GM20000 (cell line): ENCODE results near the gene CASR.

Experiments
- DNase-seq: peaks from one replicate; pipeline ENCODE4 v3.0.0; 2012; ENCODE audit warnings: low spot score
- TF ChIP-seq, protein P1 (sequence below): IDR thresholded peaks from 2 replicates; pipeline ENCODE4 v1.5.1; 2012; ENCODE audit warnings: mild to moderate bottlenecking, control low read depth; ENCODE audit errors: extremely low read depth, missing control alignments

Gene CASR

DNA sequence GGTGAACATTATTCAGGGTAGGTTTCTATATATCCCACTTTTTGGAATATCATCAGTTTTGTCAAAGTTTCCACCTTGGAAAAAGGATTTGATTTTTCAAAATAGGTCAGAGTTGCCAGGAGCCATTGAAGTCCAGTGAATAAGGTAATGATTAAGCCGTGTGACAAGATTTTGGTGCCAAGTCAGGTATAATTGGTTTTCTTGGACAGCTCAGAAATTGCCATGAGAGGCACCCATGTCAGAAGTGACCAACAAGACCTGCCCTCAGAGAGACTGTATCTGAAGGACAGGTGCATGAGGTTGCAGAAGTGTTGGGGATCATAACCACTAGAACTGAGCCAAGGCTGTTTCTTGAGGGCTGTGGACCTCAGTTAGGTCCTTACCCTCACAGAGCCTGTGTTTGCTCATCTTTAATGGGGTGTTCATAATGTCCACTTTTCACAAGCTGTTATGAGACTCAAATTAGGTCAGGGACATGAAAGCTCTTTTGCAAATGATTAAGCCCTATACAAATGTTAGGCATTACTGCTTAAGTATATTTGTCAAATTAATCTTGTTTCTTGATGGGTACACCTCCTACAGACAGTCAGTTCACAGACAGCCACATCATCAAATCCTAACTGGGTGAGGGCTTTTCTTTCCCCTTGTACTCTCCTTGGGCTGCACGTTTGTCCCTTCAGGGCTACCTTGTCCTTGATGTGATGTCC lies 32.3 kb downstream of the CASR start:
- DNase-seq = no peak
- TF ChIP-seq, protein P1, sequence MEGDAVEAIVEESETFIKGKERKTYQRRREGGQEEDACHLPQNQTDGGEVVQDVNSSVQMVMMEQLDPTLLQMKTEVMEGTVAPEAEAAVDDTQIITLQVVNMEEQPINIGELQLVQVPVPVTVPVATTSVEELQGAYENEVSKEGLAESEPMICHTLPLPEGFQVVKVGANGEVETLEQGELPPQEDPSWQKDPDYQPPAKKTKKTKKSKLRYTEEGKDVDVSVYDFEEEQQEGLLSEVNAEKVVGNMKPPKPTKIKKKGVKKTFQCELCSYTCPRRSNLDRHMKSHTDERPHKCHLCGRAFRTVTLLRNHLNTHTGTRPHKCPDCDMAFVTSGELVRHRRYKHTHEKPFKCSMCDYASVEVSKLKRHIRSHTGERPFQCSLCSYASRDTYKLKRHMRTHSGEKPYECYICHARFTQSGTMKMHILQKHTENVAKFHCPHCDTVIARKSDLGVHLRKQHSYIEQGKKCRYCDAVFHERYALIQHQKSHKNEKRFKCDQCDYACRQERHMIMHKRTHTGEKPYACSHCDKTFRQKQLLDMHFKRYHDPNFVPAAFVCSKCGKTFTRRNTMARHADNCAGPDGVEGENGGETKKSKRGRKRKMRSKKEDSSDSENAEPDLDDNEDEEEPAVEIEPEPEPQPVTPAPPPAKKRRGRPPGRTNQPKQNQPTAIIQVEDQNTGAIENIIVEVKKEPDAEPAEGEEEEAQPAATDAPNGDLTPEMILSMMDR = no peak

DNA sequence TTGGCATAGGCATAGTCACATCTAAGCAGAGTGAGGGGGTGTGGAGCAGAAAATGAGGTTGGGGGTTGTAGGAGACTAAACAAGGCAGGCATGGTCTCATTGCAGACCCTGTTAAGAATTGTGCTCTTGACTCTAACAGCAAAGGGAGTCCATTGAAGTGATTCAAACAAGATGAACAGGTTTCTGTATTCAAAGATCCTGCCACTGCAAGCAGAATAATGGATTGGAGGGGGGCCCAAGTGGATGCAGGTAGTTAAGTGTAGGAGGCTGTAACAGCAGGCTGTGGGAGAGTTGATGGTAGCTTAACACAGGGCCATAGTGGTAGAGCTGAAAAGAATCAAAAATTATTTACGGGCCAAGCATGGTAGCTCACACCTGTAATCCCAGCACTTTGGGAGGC lies 34.4 kb downstream of the CASR start:
- TF ChIP-seq, protein P1 = no peak
- no peak for DNase-seq

DNA sequence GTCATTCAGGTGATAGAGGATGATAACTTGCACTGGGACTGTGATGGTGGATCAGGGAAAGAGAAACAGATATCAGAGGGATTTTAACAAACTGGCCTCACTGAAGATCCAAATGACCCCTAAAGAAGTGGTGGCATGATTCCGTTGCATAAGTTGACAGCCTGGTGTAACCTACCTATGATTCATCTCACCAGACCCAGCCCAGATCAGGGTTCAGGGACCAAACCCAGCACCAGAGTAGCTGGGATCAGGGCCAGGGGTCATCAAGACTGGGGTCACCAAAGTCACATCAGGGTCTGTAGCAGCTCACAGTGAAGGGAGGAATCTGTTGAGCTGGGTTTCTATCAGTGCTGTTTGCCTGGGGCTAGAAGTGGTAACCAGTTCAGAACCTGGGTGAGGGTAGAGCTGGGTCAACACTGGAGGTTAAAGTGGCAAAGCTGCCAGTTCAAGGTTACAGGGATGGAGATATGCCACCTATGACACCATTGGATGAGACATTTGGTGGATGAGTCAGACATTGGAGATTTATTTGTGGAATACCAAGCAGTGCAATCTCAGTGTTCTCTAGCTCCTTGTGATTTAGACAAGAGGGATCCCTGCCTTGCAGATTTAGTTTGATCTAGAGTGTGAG lies 35.9 kb downstream of the CASR start:
- TF ChIP-seq, protein P1 = no peak
- no peak for DNase-seq

DNA sequence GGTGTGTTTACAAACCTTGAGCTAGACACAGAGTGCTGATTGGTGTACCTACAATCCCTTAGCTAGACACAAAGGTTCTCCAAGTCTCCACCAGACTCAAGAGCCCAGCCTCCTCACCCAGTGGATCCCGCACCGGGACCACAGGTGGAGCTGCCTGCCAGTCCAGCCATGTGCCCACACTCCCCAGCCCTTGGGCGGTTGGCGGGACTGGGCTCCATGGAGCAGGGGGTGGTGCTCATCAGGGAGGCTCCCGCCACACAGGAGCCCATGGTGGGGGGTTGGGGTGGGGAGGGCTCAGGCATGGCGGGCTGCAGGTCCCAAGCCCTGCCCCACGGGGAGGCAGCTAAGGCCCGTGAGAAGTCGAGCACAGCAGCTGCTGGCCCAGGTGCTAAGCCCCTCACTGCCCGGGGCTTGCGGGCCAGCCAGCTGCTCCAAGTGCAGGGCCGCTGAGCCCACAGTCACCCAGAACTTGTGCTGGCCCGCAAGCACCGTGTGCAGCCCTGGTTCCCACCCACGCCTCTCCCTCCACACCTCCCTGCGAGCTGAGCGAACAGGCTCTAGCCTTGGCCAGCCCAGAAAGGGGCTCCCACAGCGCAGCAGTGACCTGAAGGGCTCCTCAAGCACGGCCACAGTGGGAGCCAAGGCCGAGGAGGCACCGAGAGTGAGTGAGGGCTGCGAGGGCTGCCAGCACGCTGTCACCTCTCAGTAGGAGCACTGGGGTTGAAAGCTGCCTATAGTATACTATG lies 43.7 kb downstream of the CASR start:
- TF ChIP-seq, protein P1 = no peak
- no peak for DNase-seq

DNA sequence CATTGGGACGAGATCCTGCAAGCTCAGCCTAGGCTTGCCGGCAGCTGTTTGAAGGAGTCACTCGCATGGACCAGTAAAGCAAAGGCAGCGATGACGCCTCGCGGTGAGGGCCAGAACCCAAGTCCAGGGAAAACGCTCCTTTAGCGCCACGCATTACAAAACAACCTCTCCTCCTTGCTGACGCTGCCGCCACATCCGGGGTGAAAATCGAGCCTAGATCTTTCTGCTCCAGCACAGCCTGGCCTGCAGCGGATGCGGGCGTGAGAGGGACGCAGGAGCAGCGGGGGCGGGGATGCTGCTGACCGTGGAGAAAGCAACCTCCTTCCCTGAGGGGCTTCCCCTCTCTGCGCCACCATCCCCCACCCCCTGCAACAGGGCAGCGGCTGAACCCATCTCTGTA lies 46.7 kb downstream of the CASR start:
- TF ChIP-seq, protein P1 = no peak
- DNase-seq = no peak

DNA sequence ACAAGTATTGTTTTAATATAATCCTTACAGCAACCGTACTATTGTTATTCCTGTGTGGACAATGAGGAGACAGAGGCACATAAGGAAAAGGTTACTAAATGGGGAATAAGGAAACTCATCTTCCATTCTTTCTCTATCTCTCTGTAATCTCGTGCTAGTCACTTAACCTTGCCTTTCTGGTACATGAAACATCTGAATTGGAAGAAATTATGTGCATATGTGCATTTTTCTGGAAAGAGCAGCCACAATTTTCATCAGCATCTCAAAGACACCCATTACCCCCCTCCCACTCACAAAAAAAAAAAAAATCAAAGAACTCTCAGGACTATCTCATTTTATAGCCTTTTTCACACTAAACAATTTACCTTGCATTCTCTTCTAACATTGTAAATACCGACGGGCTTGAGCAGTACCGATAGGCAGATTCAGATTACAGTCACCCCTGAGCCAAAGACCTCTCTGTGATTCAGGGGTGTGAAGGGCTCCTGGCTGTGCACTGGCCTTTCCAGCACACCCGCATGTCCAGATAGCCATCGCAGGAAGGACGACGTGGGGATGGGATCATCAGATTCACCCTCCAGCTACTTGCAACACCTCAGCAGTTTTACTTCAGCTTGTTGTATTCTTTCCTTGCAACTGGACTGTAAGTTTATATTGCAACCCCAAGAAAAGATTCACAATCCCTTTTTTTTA lies 48.1 kb downstream of the CASR start:
- TF ChIP-seq, protein P1 = no peak

DNA sequence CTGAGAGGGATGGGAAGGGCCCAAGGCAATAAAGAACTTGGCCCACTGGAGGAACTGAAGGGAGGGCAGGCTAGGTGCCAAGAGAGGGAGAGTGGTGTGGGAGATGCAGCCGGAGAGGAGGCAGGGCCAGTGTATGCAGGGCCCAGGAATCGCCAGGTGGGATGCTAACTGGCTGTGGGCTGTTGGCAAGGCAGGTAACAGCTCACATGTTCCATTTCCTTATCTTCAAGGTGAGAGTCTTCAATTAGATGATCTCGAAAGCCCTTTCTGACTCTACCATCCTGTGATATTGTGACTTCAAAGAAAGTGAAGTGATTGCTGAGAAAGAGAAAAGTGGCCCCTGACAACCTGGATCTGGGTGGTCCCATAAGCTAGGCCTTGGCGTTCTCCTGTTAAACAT lies 49.0 kb downstream of the CASR start:
- no peak for DNase-seq
- TF ChIP-seq, protein P1 = no peak

More for the DNA sequence above, 48.1 kb downstream of the CASR start:
- DNase-seq = no peak
